HG02588 (cell line): Measurements from ENCODE around the gene ADAMTS17.

ENCODE experiments used
- ATAC-seq: cut with Tn5 transposase; IDR thresholded peaks from one replicate; pipeline ENCODE4 v1.9.1; 2021; ENCODE audit warnings: mild to moderate bottlenecking, moderate library complexity; ENCODE audit not compliant: unreplicated experiment

ADAMTS17 gene

DNA sequence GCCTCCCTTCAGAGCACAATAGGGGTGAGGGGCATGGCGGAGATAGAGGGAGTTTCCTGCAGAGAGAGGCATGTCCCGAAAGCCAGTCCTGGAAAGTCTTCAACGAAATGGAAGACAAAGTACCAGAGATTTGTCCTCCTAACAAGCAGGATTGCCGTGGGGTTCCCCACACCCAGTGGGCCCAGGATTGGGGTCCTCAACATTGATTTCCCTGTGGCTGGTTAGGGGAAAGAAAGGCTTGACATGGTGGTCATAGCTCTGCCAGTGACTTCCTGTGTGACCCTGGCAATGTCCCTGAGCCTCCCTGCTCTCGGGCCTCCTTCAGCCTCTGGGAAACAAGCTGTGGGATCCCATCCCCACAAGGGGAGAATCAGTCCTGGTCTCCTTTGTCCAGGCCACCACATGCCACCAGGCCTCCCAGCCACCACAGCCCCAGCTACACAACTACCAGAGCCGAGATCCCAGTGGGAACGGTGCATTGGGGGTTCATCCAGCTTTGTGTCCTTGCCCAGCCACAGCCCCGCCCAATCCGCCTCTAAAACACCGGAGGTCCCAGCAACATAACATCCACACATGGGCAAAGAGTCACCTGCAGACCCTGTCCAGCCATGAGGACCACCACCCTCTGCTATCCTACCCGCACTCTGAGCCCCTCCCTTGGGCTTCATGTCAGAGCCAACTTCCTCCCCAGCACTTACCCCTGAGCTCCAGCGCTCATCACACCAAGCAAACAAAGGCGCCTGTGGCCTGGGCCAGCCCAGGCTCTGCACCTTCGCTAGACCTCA is 63.0 kb downstream of the ADAMTS17 start:
- no peak for ATAC-seq

DNA sequence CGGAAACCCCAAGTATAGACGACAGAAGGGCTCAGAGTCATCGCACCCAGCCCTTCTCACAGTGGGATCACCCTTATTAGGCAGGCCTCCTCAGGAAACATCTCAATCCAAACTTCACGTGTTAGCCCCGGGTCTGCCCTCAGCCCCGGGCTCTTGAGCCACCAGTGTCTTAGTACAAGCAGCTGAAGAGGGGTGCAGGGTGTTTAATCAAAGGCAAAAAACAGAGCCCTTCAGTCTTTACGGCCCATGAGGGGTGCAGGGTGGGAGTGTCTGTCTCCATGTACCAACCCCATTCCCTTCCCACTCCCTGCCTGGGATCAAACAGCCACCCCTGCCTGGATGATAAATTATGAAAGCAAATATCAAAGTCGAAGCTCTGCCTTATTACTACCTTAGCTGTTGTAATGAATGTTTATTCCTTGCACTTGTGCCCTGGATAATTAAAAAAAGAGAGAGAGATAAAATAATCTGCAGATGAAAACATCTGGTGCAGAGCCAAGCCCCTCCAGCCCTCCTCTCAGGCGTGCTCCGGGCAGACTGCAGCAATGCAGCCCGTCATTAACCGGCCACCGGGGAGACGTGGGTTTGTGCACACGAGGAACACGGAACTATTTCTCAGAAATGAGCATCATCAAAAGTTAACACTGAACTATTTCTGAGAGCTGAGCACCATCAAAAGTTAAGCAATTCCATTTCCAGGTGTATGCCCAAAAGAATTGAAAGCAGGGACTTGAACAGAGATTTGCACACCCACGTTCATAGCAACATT is 64.5 kb downstream of the ADAMTS17 start:
- no peak for ATAC-seq

DNA sequence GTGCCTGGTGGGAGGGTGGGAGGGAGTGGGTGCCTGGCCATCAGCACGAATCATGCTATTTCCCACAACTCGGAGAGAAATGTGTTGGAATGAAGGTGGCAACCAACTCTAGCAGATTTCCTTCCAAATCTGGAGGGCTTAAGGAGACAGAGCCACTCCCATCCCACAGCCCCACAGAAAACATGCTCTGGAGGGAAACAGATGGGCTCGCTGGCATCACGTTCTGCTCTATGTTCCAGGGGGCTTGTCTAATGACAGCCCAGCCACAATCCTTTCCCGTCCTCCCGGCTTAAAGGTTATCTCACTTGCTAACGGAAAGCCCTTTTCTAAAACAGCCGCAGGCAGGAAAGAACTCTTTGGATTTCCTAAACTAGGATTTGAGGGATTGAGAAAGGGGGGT is 65.3 kb downstream of the ADAMTS17 start:
- no peak for ATAC-seq

DNA sequence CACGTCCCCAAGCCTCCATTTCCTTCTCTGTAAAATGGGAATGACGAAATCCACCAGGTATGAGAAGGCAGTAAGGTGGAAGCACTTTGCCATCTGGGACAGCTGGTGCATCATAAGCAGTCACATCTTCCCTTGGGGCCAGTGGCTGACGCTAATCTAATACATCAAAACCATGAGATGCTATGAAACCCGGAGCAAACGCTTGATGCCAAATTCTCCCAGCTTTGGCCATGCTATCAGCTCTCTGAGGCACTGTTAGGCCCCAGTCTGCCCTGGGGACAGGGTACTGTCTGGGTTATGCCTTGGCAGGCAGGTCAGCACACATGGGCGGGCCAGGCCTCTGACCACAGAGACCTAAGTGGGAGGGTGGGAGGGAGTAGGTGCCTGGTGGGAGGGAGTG is 66.1 kb downstream of the ADAMTS17 start:
- no peak for ATAC-seq

DNA sequence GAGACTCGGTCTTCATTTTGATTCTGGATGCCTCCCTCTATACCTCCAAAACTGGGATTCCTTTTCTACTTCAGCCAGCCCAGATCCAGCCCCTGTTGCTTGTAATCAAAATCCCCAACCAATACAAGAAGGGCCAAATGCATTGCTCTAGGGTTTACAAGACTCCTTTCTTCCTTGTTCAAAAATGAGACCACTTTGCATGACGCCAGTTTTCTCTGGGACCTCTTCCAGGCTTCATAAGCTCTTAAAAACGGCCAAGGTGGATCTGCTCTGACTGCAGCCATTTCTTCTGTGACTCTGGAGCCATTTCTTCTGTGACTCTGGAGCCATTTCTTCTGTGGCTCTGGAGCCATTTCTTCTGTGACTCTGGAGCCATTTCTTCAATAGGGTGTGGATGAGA is 71.9 kb downstream of the ADAMTS17 start:
- no peak for ATAC-seq

DNA sequence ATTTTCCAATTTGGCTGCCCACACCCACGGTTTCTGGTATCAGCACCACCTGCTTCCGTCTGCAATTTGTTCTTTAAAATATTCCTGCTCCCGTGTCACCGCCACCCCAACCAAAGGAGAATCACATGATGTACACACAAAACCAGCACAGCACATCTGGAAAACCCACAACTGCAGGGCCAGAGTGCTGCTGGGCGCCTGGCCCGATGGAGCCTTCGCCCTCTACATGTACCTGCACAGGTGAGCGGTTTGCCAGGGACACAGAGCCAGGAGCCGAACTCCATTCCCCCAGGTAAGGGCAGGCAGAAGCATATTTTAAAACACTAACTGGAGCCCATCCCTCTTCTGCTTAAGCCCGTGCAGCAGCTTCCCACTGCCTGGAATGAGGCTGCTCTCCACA is 75.6 kb downstream of the ADAMTS17 start:
- no peak for ATAC-seq

DNA sequence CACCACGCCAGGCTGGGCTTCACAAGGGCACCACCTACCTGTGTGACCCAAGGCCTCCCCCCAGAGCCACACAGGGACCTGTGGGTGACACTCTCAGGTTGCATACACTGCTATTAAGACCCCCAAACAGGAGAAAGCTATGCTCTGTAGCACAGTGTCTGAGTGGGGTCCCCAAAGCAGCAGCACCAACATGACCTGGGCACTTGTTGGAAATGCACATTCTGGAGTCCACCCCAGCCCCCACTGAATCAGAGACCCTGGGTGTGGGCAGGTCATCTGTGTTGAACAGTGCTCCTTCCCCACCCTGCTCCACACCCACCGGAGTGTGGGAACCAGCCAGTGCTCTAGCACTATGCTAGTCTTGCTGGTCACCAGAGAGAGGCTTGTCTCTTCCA is 76.1 kb downstream of the ADAMTS17 start:
- no peak for ATAC-seq

DNA sequence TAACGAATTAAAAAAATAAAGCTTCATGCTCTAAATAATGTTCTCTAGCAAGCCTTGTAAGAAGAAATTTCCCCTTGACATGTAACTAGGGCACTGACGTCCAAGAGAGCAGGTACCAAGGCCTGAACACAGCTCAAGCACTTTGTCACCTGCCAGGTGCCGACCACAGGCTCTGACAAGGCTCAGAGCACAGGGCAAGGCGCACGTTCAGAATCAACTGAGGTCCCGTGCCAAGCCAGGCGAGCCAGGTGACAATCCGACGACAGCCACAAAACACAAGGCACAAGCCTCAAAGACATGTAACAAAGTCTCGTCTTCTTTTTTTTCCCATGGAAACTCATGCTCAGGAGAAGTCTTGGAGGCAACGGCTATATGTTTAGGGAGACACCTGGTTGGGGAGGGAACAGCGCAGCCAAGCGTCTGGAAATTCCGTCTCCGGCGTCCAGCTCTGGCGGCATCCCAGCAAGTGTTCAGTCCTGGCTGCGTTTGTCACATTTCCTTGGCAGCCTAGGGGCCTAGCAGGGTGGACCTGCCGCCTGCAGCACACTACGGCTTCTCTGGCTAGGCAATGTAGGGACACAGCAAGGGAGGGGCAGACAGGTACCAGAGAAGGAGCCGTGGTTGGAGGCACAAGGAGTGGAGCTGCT is 76.7 kb downstream of the ADAMTS17 start:
- no peak for ATAC-seq

DNA sequence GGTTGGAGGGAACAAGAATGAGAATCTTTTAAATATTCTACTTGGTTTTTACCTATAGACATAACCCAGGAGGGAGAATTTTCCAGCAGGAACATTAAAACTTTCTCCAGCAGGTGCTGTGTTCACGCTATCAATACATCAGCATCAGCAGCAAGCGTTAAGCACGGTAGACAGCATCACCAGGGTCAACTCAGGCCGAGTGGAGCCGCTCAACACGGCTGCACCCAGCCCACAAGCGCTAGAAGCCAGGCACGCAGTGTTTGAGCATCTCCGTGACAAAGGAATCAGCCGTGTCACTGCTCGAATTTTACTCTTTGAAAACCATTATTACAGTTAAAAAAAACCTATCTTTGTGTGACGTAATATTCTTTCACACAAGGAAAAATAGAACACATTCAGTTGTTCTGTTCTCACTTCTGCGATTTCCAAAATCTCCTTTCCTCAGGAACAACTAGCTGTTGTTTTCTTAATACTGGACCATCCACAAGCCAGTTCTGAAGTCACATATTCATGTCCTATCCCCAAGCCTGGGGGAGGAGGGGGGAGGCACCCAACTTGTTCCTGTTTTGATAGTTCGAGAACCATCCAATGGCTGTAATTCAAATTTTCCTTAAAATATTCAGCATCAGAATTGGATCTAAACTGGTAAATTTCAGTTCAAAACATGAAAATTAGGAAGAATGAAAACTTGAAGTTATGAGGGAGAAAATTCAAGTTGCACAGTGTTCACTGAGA is 77.9 kb downstream of the ADAMTS17 start:
- no peak for ATAC-seq

DNA sequence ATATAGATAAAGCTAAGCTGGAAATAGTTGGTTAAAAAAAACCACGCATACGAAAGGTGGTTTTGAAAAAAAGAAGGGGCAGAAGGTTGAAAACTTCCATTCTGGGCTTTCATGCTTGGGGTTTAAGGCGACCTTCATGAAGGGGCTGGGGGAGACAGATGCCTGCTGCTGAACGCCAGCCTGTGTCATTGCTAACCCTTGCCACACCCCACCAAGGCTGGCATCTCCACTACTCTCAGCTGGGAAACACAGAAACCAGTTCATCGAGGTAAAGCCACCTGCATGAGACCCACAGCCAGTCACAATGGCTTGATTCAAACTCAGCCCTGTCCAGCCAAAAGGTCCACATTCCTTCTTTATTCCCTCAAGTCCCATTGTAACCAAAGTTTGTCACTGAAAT is 78.7 kb downstream of the ADAMTS17 start:
- ATAC-seq, result no peak

DNA sequence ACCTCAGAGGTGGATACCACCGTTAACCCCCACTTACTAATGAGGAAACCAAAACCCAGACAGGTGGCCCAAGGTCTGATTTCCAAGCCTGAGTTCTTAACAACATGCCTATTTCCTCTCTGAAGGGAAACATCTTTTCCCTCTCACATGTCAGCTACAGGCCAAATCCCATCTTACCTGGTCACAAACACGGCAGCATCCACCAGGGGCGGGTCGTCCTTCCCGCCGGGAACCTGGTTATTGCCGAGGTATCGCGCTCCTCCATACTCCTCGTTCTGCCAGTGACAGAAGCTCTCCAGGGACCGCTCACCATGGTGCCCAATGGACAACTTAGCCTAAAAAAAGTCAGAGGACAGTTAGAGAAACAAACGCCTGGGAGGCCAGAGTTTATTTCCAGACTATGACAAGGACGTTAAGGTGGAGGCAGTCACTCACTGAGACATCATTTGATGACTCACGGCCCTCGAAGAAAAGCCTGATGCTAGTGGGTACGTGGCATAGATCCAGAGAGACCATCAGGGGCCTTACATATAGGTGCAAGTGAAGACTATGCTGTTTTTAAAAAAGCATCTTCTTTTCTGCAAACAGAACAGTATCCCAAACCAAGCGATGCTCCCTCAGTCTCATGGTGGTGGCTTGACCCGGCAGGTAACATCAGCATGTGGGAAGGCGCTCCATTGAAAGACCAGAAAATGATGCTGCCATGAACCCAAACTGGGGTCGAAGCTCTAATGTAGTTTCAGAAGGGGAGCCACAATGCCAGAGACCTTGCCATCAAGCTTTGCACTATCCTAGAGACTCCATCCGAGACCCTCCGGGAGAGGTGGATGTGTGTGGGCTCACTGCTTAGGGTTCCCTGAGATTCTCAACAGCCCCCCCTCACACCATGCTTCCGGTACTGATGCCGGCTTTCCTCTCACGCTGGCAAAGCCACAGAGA is 80.2 kb downstream of the ADAMTS17 start:
- ATAC-seq, result no peak

DNA sequence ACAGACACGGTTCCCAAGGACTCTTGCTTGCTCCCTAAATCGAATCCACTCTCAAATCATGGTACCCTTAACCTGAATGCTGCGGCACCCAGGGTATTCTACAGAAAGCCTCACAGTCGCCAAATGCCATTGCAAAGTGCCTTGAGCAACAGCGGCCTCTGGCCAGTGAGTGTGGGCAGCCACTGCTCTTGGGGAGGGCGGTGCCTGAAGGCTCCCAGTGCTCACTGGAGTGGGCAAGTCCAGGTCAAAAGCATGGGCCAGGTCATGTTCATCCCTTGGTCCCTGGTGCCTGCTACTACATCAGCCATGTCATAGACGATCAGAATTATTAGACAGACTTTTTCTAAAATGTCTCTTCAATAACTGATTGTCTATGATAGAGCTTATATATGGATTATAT is 82.5 kb downstream of the ADAMTS17 start:
- ATAC-seq, result no peak

DNA sequence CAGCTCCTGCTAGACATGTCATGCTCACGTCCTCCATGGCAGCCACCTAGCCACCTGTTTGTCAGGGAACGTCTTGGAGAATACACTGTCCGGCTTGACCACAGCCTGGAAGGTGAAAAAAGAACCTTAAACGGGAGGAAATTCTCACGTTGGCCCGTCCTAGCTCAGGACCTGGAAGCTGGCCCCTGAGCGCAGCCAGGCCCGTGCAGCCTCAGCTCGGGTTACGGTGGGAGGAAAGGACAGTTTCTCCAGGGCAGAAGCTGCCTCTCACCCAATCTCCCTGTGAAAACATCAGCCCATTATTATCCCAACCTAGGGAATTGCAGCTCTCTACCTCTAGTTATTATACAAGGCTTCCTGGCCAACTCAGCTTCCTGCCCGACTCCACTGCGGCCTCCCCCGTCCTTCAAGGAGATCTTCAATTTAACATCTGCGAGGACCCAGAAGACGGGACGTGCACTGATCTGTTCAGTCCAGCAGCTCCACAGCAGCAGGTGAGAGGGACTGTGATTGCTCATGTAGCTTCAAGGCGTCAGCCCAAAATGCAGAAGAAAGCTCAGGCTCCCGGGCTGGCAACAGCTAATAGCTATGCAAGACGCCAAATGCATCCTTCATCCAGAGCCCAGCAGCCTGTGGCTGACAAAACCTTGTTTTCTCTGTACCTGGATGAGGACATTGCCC is 84.7 kb downstream of the ADAMTS17 start:
- ATAC-seq, result no peak

DNA sequence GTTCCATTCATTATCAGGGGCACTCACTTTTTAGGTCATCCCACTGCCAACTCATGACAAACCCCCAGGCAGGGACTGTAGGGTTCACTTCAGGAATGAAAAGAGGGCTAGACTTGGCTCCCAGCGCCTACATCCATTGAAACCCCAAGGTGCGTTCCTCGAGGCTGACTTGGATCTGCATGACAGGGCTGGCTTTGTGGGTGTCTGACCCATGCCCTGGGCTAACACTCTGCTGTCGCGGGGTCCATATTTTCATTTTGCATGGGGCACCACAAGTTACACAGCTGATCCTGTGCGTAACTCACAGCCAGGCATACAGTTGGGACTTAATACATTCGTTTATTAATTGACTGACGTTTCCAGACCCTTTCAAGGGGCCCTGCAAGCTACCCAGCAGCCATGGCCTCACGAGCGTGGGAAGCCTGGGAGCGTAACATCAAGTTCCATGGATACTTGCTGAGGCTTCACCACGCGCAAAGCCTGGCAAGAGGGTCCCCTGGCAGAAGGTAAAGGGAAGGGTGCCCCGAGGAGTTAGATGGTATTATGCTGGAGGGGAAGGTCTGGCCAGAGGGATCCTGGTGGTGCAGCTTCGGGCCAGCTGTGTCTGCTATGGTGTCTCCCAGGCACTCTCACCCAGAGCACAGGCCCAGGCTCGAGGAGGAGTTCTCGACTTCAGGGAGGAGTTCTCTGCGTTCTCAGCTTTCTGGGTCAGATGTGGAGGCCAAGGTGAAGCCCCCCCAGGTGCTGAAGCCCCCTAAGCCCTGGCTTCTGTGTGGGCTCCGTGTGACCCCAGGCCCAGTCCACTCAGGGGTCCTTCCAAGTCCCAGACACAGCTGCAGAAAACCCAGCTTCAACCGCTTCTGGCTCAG is 85.4 kb downstream of the ADAMTS17 start:
- no peak for ATAC-seq

DNA sequence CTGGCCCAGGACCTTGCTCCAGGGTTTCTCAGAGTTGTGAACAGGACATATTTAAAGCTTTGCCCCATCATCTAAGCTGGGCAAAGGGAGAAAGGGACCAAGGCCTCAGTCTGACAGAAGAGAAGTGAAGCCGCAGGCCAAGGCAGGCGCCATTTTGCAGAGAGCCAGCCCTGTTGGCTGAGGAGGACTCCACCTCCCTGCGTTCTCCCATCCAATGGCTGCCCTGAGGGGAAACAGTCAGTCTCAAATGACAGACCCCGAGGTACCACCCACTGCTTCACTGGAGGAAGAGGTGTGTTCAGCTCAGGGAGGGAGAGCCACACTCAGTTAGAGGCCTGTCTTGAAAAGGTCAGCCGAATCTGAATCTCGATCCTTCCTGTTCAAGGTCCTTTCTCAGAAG is 86.1 kb downstream of the ADAMTS17 start:
- no peak for ATAC-seq

DNA sequence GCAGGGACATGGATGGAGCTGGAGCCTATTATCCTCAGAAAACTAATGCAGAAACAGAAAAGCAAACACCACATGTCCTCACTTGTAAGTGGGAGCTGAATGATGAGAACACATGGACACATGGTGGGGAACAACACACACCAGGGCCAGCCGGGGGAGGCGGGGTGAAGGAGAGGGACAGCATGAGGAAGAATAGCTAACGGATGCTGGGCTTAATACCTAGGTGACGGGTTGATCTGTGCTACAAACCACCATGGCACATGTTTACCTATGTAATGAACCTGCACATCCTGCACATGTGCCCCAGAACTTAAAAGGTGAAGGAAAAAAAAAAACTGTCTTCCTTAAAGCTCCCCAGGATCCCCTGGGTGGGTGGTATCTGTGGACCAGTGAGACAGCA is 87.1 kb downstream of the ADAMTS17 start:
- no peak for ATAC-seq

DNA sequence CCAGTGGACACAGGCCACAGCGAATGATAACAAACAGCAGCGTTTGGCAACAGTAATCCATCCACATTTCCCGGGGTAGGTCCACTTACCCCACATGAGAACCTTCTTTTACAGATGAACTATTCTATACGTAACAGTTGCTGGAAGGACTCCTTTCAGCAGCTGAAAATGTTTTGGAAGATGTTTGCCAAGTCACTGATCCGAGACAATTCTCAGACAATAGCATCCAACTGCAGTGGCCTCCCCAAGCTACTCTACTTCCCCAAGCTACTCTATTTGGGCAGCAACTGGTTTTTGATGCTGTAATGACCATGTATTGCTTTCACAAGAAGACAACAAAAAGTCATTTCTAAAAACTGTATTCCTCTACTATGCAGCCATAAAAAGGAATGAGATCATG is 87.5 kb downstream of the ADAMTS17 start:
- no peak for ATAC-seq

DNA sequence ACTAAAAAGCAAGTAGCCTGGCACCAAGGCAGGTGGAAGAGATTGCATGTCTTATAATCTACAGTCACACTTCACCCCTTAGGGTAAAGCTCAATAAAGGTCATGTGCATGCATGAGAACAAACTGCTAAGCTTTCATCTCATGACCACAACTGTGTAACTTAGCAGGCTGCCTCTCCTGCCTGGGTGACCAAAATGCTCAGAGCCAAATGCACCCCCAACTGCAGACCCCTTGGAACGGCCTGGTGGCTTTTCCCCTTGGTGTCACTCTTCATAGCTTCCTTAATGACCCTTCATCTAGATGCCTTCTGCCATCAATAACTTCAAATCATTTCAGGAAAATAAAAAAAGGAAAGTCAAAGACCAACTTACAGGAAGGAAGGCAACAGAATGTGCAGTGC is 88.1 kb downstream of the ADAMTS17 start:
- no peak for ATAC-seq
